Measurements from ENCODE around the gene MYO18B.

Gene MYO18B

GRCh38 chr22:25712661-25713400, 29.2 kb upstream of the MYO18B start:
- DNase-seq, result no peak

- no peak for DNase-seq
Observed at GRCh38 chr22:25714070-25714469, 27.9 kb upstream of the MYO18B start.

GRCh38 chr22:25714739-25715138, 27.2 kb upstream of the MYO18B start:
- DNase-seq, result no peak

- no peak for DNase-seq
Observed at GRCh38 chr22:25716637-25717036, 25.4 kb upstream of the MYO18B start.

- no peak for DNase-seq
Observed at GRCh38 chr22:25718135-25718840, 23.7 kb upstream of the MYO18B start.

GRCh38 chr22:25722223-25722622, 19.8 kb upstream of the MYO18B start:
- no peak for DNase-seq

- DNase-seq, result no peak
Observed at GRCh38 chr22:25722626-25723025, 19.4 kb upstream of the MYO18B start.

- no peak for DNase-seq
Observed at GRCh38 chr22:25726241-25726640, 15.7 kb upstream of the MYO18B start.

GRCh38 chr22:25728071-25728470, 13.9 kb upstream of the MYO18B start:
- DNase-seq, result no peak

- no peak for DNase-seq
Observed at GRCh38 chr22:25729016-25729995, 12.7 kb upstream of the MYO18B start.

GRCh38 chr22:25735650-25736049, 6.3 kb upstream of the MYO18B start:
- no peak for DNase-seq

GRCh38 chr22:25736378-25737011, 5.5 kb upstream of the MYO18B start:
- DNase-seq, result no peak

- DNase-seq, result no peak
Observed at GRCh38 chr22:25739659-25740344, 2.2 kb upstream of the MYO18B start.

- DNase-seq, result no peak
Observed at GRCh38 chr22:25742918-25743708, 1.1 kb downstream of the MYO18B start.

GRCh38 chr22:25744694-25745093, 2.7 kb downstream of the MYO18B start:
- DNase-seq, result no peak

- no peak for DNase-seq
Observed at GRCh38 chr22:25745341-25746011, 3.5 kb downstream of the MYO18B start.

- no peak for DNase-seq
Observed at GRCh38 chr22:25746012-25746373, 4.0 kb downstream of the MYO18B start.

- DNase-seq, result no peak
Observed at GRCh38 chr22:25747245-25747944, 5.4 kb downstream of the MYO18B start.

GRCh38 chr22:25748140-25748539, 6.2 kb downstream of the MYO18B start:
- no peak for DNase-seq

GRCh38 chr22:25748704-25749103, 6.7 kb downstream of the MYO18B start:
- DNase-seq, result no peak
